Panc1 (cell line): ENCODE measurements around the gene EXOC3L4.

Experiments
- POLR2AphosphoS5 ChIP-seq: IDR thresholded peaks from 2 replicates; pipeline ENCODE4 v1.6.1; 2012; ENCODE audit warnings: mild to moderate bottlenecking, low read depth, low read length, moderate library complexity
- SIN3A ChIP-seq: IDR thresholded peaks from 2 replicates; pipeline ENCODE4 v1.6.1; 2012; ENCODE audit warnings: low read depth, mild to moderate bottlenecking, low read length, moderate library complexity, borderline replicate concordance; ENCODE audit not compliant: insufficient read depth
- TF ChIP-seq, protein P1 (sequence below): fragments of 450-650 bp; IDR thresholded peaks from 2 replicates; pipeline ENCODE4 v1.5.1; 2017; ENCODE audit warnings: mild to moderate bottlenecking
- TF ChIP-seq, protein P2 (sequence below), 2 experiments: IDR thresholded peaks; 2 replicates each; pipeline ENCODE4 v1.6.1; 2011 to 2012; ENCODE audit warnings: low read depth in 2 of 2, control low read depth in 1 of 2, low read length in 1 of 2, mild to moderate bottlenecking in 1 of 2, moderate library complexity in 1 of 2; ENCODE audit not compliant: insufficient read depth in 1 of 2

DNA sequence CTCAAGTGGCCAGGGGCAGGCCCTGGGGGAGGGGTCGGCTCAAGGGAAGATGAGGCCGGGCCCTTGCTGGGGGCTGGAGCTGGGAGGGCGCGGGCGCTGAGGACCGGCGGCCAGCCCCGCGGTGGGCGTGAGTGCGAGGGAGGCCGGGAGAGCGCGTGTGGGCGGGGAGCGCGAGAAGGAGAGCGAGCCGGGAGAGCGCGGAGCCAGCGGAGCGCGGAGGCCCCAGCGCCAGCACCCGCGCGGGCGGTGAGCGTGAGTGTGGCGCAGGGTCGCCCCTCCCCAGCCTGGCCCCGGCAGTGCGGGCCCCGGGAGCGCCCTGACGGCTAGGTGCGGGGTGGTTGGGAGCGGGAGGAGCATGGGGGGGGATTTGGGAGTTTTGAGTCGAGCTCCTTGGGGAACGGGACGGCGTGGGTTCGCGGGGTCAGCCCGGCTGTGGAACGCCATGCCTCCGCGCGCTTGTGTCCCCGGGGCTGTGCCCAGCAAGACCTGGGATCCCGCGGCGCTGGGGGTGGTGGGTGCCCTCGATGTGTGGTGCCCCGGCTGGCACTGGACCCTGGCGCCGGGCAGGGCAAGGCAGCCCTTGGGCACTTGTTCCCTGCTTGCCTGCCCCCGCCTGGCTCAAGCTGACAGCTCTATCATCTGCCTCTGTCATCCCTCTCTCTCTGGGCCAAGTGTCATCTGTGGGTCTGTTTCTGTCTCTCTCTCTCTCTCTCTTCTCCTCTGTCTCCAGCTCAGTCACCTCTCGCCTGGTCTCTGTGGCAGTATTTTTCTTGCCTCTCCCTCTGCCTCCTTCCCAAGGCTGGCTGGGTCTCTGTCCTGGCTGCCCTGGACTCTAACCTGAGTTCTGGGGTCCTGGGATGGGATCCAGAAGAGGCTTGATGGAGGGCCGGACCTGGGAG lies 10.3 kb upstream of the EXOC3L4 start, which contains the start of gene LBHD2:
- TF ChIP-seq, protein P1, sequence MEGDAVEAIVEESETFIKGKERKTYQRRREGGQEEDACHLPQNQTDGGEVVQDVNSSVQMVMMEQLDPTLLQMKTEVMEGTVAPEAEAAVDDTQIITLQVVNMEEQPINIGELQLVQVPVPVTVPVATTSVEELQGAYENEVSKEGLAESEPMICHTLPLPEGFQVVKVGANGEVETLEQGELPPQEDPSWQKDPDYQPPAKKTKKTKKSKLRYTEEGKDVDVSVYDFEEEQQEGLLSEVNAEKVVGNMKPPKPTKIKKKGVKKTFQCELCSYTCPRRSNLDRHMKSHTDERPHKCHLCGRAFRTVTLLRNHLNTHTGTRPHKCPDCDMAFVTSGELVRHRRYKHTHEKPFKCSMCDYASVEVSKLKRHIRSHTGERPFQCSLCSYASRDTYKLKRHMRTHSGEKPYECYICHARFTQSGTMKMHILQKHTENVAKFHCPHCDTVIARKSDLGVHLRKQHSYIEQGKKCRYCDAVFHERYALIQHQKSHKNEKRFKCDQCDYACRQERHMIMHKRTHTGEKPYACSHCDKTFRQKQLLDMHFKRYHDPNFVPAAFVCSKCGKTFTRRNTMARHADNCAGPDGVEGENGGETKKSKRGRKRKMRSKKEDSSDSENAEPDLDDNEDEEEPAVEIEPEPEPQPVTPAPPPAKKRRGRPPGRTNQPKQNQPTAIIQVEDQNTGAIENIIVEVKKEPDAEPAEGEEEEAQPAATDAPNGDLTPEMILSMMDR = no peak
- TF ChIP-seq, protein P2, sequence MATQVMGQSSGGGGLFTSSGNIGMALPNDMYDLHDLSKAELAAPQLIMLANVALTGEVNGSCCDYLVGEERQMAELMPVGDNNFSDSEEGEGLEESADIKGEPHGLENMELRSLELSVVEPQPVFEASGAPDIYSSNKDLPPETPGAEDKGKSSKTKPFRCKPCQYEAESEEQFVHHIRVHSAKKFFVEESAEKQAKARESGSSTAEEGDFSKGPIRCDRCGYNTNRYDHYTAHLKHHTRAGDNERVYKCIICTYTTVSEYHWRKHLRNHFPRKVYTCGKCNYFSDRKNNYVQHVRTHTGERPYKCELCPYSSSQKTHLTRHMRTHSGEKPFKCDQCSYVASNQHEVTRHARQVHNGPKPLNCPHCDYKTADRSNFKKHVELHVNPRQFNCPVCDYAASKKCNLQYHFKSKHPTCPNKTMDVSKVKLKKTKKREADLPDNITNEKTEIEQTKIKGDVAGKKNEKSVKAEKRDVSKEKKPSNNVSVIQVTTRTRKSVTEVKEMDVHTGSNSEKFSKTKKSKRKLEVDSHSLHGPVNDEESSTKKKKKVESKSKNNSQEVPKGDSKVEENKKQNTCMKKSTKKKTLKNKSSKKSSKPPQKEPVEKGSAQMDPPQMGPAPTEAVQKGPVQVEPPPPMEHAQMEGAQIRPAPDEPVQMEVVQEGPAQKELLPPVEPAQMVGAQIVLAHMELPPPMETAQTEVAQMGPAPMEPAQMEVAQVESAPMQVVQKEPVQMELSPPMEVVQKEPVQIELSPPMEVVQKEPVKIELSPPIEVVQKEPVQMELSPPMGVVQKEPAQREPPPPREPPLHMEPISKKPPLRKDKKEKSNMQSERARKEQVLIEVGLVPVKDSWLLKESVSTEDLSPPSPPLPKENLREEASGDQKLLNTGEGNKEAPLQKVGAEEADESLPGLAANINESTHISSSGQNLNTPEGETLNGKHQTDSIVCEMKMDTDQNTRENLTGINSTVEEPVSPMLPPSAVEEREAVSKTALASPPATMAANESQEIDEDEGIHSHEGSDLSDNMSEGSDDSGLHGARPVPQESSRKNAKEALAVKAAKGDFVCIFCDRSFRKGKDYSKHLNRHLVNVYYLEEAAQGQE (IDR thresholded peaks at IDR 0.05; ENCODE audit: insufficient read depth in 1 of 2, low read depth in 2 of 2, low read length in 1 of 2) = no peak
- TF ChIP-seq POLR2AphosphoS5 = no peak
- no peak for TF ChIP-seq SIN3A
